ENCODE data around the gene TMEM38B.
"Not testable (repeated sequence)": the region's sequence is repeated elsewhere in the genome, so short reads cannot be mapped to it uniquely, and the experiment has no call there.

TMEM38B gene

GRCh38 chr9:105786796-105787195, 92.5 kb downstream of the TMEM38B start:
- H3K4me2 ChIP-seq (ENCODE audit: low read length); H3K4me1 ChIP-seq; H3K4me3 ChIP-seq (ENCODE audit: low read depth, low read length); H3K79me2 ChIP-seq; H2AFZ ChIP-seq; H3K36me3 ChIP-seq (ENCODE audit: control insufficient read depth, insufficient read depth, low read length); H3K9ac ChIP-seq; H3K27ac ChIP-seq; H3K9me3 ChIP-seq (ENCODE audit: control insufficient read depth, low read length); H3K27me3 ChIP-seq (ENCODE audit: control insufficient read depth, insufficient read depth, low read length): not testable (repeated sequence)

DNA sequence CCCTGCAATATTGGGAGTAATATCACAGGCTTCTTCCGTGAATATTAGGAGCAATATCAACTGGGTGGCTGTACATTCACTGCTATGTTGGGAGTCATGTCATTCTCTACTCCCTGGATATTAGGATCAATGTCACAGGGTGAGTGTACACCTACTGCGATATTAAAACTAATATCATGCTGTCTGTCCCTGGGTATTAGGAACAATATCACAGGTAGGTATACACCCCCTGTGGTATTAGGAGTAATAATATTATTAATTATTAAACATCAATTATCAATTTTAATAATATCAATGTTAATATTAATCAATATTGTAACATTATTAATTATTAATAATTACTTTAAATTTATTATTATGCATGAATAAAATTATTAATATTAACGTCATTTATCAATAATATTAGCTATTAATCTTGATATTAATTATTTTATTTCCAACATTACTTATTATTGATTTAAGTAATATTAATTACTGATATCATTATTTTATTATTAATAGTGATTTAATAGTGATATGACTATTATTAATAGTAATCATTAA, 121.9 kb downstream of the TMEM38B start:
- Histone ChIP-seq H3K9ac (no peak overlapping the region), H2AFZ (no peak overlapping the region), H3K79me2 (no peaks in the 10 kb centered on the region), H3K4me1 (no peaks in the 10 kb centered on the region), H3K36me3 (ENCODE audit: control insufficient read depth, insufficient read depth, low read length) (no peaks in the 10 kb centered on the region), H3K4me3 (ENCODE audit: low read depth, low read length) (no peak overlapping the region), H3K27ac (no peak overlapping the region), H3K9me3 (ENCODE audit: control insufficient read depth, low read length) (no peaks in the 10 kb centered on the region), H3K27me3 (ENCODE audit: control insufficient read depth, insufficient read depth, low read length) (no peaks in the 10 kb centered on the region), H3K4me2 (ENCODE audit: low read length) (no peak overlapping the region)
- TF ChIP-seq, protein P1, sequence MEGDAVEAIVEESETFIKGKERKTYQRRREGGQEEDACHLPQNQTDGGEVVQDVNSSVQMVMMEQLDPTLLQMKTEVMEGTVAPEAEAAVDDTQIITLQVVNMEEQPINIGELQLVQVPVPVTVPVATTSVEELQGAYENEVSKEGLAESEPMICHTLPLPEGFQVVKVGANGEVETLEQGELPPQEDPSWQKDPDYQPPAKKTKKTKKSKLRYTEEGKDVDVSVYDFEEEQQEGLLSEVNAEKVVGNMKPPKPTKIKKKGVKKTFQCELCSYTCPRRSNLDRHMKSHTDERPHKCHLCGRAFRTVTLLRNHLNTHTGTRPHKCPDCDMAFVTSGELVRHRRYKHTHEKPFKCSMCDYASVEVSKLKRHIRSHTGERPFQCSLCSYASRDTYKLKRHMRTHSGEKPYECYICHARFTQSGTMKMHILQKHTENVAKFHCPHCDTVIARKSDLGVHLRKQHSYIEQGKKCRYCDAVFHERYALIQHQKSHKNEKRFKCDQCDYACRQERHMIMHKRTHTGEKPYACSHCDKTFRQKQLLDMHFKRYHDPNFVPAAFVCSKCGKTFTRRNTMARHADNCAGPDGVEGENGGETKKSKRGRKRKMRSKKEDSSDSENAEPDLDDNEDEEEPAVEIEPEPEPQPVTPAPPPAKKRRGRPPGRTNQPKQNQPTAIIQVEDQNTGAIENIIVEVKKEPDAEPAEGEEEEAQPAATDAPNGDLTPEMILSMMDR (IDR thresholded peaks at IDR 0.05), result no peak

- no peak overlapping the region for H3K4me2 ChIP-seq (ENCODE audit: low read length)
- H3K27me3 ChIP-seq (ENCODE audit: control insufficient read depth, insufficient read depth, low read length), result no peaks in the 10 kb centered on the region
- TF ChIP-seq, protein P1 (IDR thresholded peaks at IDR 0.05), result no peak
- no peaks in the 10 kb centered on the region for H3K36me3 ChIP-seq (ENCODE audit: control insufficient read depth, insufficient read depth, low read length)
- H3K27ac ChIP-seq, result no peak overlapping the region
- H3K4me3 ChIP-seq (ENCODE audit: low read depth, low read length), result no peak overlapping the region
- H3K4me1 ChIP-seq, result no peaks in the 10 kb centered on the region
- H3K9me3 ChIP-seq (ENCODE audit: control insufficient read depth, low read length), result no peaks in the 10 kb centered on the region
- H3K9ac ChIP-seq, result no peak overlapping the region
- no peaks in the 10 kb centered on the region for H3K79me2 ChIP-seq
- H2AFZ ChIP-seq, result no peak overlapping the region
Measured at GRCh38 chr9:105816981-105817380, 122.6 kb downstream of the TMEM38B start.

DNA sequence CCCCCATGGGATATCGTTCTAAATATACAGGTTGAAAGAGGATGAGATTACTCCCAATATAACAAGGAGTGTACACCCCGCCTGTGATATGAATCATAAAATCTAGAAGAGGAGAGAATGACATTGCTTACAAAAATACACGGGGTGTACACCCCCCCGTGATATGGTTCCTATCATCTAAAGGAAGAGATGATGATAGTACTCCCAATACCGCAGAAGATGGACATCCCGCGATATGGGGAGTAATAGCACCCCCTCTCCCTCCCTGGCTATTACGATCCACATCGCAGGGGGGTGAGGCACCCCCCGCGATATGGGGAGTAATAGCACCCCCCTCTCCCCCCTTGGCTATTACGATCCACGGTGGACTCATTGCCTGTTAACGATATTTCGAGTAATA, 124.6 kb downstream of the TMEM38B start:
- Histone ChIP-seq H3K4me1 (no peaks in the 10 kb centered on the region), H3K4me2 (ENCODE audit: low read length) (no peak overlapping the region), H3K27ac (no peak overlapping the region), H3K27me3 (ENCODE audit: control insufficient read depth, insufficient read depth, low read length) (no peaks in the 10 kb centered on the region), H2AFZ (no peak overlapping the region), H3K79me2 (no peaks in the 10 kb centered on the region), H3K9me3 (ENCODE audit: control insufficient read depth, low read length) (no peaks in the 10 kb centered on the region), H3K9ac (no peak overlapping the region), H3K4me3 (ENCODE audit: low read depth, low read length) (no peak overlapping the region), H3K36me3 (ENCODE audit: control insufficient read depth, insufficient read depth, low read length) (no peaks in the 10 kb centered on the region)
- TF ChIP-seq, protein P1 (IDR thresholded peaks at IDR 0.05), result no peak

GRCh38 chr9:105822814-105823213, 128.5 kb downstream of the TMEM38B start:
- Histone ChIP-seq H3K4me1 (no peaks in the 10 kb centered on the region), H3K79me2 (no peaks in the 10 kb centered on the region), H3K9ac (no peak overlapping the region), H3K27ac (no peak overlapping the region), H2AFZ (no peak overlapping the region), H3K4me2 (ENCODE audit: low read length) (no peak overlapping the region), H3K9me3 (ENCODE audit: control insufficient read depth, low read length) (no peaks in the 10 kb centered on the region), H3K4me3 (ENCODE audit: low read depth, low read length) (no peak overlapping the region), H3K36me3 (ENCODE audit: control insufficient read depth, insufficient read depth, low read length) (no peaks in the 10 kb centered on the region), H3K27me3 (ENCODE audit: control insufficient read depth, insufficient read depth, low read length) (no peaks in the 10 kb centered on the region)
- TF ChIP-seq, protein P1 (IDR thresholded peaks at IDR 0.05), result no peak

All from parathyroid adenoma (tissue), 2 donors.